ENCODE data around the gene PCNX4.

PCNX4 gene

DNA sequence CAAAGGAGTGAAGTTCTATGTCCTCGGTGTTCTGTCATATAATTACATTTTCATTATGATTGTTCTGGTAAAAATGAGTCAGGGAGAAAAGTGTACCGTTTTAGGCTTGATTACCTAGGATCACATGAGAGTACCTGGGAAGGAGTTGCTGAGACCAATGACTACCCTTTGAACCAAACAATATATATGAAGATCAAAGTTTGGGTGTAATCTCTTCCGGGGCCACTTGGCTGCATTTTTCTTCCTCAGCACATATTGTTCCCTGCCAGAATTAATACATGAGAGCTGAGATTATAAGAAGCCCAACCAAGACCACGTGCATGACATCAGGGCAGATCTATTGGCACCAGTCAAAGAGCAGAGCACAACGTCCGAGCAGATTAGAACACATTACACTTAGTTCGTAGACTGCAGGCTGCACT lies 114.5 kb downstream of the PCNX4 start:
- no peak for DNase-seq (ENCODE audit: low read depth in 2 of 2)

DNA sequence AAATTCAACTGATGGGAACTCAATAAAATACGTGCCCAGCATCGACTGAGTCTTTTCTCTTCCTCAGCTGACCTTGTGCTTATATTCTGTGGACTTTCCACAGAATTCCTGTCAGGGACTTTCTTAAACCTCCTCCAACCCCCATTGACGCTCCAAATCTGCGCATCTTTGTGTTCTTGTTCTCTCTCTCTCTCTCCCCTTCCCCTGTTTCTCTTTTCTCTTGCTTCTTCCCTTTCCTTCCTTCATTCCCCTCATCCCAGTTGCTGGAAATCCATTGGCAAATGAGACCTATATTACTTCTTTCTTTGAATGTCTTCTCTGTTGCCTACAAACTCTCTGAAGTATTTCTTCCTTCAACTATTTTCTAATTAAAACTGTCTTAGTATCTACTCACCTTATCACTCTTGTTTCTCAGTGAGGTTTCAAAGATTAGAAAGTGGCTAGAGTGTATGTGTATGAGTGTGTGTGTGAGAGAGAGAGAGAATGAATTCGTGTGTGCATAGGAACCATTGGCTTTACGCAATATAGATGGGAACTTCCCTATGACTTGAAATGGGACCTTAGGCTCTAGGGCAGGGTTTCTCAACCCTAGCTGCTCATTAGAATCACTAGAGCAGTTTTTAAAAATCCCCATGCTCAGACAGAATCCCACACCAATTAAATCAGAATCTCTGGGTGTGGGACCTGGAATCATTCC lies 115.3 kb downstream of the PCNX4 start:
- DNase-seq (ENCODE audit: low read depth in 2 of 2), result no peak

DNA sequence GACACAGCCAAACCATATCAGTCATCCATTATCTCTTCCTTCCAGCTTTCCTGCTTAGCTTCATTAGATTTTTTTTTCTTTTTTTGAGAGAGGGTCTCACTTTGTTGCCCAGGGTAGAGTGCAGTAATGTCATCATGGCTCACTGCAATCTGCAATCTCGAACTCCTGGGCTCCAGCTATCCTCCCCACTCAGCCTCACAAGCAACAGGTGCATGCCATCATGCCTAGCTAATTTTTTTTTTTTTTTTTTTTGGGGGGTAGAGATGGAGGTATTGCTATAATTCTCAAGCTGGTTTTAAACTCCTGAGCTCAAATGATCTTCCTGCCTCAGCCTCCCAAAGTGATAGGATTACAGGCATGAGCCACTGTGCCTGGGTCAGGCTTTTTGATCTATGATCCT lies 119.0 kb downstream of the PCNX4 start:
- DNase-seq (ENCODE audit: low read depth in 2 of 2), result no peak

DNA sequence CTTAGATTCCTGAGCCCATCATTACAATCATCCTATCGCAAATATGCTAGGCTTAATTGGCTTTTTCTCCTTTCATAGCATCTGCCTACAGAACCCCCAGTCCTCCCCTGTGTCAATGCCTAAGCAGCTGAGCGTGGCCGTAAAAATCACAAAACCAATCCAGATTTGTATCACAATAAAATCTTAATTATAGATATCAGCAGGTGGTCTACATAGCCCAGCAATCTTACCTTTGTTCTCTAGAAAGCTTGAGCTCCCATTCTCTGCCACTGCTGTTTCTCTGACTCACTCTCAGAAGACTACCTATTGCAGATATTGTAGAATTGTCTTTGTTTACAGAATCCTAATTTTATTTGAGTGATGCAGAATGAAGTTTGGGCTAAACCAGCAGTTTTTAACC lies 119.4 kb downstream of the PCNX4 start:
- DNase-seq (ENCODE audit: low read depth in 2 of 2), result no peak

DNA sequence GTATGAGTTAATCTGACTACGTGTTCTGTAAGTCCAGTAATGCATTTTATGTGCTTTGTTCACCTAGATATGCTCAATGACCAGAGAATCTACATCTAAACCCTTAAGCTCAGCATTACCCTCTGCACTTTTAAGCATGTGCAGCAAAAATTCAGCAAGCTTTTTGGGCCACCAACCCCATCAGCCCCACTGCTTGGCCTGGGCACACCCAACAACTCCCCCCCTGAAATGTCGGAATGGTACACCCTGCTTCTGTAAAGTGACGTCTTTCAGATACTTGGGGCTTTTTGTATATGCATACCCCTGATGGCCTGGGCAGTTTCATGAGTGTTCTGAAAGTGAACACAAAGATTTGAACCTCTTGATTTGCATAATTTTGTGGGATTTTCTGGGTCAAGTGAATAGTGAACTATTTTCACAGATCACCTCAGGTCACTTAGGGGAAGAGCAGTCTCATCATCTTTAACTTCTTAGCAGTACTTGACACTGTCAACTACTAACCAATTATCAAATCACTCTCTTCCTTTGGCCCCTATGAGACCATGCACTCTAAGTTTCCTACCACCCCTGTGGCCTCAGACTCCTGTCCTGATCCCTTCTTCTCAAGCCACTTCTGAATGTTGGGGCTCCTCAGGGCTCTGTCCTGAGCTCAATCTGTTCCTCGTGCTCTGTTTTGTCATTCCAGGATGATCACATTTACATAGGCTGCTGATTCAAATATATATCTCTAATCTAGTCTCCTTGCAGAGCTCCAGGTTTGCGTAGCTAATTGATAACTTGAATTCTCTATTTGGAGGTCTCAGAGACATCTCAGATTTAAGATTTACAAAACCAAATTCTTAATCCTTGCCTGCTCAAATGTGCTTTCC lies 121.0 kb downstream of the PCNX4 start:
- no peak for DNase-seq (ENCODE audit: low read depth in 2 of 2)

DNA sequence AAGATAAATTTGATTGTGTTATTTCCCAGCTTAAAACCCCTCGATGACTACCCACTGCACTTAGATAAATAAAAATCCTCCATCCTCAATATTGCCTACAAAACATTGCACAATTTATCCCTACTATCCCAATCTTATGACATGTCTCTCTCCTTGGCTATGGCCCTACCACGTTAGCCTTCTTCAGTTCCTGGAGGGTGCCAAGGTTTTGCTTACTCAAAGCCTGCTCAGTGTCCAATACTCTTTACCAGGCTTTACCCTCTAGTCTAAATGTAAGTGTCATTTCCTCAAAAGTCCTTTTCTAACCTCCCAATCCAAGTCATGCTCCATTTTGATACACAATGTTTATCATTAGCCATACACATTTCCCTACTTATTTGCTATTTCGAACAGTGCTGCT lies 122.3 kb downstream of the PCNX4 start:
- DNase-seq (ENCODE audit: low read depth in 2 of 2), result no peak

DNA sequence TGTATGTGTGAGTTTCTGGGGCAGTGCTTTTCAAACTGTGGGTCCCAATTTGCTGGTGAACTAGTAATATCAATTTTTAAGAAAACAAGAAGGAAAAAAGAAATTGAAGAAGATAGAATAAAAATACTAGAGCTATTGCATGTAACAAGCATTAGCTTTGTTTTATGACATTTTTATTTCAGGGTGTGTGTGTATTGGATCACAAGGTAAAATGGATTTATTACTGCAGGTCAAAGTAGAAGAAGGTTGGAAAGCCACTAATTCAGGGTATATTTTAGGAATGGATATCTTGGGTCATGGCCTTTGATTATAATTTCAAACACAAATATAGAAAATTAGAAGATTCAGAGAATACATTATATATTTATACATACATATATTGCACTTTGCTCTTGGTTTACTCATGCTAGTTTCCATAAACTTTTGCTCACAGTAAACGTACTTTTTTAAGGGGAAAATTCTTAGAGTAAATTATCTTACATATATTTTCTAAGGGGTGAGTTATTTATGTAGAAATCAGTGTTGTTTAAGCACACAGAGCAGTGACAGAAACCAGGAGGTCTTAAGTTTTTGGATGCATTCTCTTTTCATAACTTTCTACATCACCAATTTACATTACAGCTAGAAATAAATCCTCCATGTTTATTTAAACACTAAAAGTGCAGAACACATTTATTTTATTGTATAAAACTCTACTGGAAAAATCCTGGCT lies 122.8 kb downstream of the PCNX4 start:
- no peak for DNase-seq (ENCODE audit: low read depth in 2 of 2)

DNA sequence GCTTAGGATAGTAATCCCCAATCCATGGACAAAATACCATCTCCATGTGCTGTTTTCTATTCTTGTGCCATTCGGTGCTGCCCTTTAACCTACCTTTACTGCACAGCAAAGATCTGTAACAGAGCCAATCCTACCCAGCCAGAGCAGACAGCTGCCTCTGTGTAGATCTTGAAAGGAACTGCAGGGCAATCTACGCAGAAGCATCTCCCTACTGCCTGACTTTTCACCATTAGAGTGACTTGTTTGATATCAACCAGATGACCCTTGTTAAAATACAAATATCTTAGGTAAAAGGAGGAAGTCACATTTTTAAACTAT lies 123.4 kb downstream of the PCNX4 start:
- DNase-seq (ENCODE audit: low read depth in 2 of 2), result no peak

DNA sequence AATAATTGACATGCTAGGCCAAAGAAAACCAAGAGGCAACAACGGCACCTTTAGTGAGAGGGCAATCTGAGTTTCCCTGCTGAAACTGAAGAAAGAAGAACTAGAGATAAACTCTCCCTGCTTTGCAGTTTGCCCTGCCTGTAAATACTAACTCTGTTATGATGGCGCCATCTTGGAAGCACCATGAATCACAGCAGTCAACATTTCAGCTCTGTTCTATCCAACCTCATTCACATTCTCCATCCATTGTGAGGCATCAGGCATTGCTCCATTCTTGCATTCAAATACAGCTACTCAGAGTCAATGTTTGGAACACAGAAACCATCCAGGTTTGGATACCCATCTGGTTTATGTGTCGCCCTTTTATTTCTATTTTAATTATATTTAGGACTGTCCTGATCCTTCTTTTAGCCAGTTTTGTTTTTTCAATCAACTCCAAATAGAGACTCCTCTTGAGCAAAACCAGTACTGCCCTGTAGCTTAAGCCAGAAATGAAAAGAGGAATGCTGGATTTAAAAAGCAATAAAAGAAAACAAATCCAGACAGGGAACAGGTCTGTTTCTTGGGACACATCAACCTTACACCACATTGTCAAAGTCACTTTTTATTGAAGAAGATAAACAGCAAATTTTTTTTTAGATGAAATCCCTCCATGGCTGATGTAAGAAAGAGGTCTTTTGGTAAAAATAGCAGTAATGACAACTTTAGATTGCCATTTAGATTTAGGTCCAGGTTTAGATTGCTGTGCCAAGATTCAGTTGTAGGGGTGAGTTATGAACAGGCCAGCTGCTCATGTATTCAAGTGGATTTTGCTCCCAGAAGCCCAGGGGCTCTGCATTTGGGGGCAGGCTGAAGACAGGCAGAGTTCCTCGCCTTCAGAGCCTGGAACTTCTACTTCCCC lies 124.0 kb downstream of the PCNX4 start:
- no peak for DNase-seq (ENCODE audit: low read depth in 2 of 2)

DNA sequence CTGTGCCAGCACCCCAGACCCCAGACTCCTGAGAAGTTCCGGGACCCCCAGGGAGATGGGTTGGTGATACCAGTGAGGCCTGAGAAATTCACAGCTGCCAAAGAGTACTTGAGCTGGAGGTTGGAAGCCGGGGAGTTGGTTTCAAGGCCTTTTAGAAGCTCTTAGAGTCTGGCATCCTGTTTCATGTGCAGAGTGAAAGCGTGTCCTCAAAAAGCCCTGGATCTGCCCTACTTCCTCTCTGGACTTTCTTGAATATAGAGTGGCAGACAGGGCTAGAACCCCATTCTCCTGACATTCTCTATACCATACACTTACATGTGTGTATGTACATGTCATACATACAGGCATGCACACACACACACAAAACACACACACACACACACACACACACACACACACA lies 126.0 kb downstream of the PCNX4 start:
- DNase-seq (ENCODE audit: low read depth in 2 of 2), result no peak

Data from stimulated activated CD8-positive, alpha-beta memory T cell treated with anti-CD3 and anti-CD28 coated beads, Interleukin-15, amount 100 ng/mL, for 48 hours (primary cell).